GM19467 (cell line): Measurements from ENCODE around the gene ZNF174.

ENCODE experiments used
- ATAC-seq: cut with Tn5 transposase; IDR thresholded peaks from one replicate; pipeline ENCODE4 v1.9.1; 2021; ENCODE audit warnings: mild to moderate bottlenecking, moderate library complexity; ENCODE audit not compliant: unreplicated experiment

ZNF174 gene

DNA sequence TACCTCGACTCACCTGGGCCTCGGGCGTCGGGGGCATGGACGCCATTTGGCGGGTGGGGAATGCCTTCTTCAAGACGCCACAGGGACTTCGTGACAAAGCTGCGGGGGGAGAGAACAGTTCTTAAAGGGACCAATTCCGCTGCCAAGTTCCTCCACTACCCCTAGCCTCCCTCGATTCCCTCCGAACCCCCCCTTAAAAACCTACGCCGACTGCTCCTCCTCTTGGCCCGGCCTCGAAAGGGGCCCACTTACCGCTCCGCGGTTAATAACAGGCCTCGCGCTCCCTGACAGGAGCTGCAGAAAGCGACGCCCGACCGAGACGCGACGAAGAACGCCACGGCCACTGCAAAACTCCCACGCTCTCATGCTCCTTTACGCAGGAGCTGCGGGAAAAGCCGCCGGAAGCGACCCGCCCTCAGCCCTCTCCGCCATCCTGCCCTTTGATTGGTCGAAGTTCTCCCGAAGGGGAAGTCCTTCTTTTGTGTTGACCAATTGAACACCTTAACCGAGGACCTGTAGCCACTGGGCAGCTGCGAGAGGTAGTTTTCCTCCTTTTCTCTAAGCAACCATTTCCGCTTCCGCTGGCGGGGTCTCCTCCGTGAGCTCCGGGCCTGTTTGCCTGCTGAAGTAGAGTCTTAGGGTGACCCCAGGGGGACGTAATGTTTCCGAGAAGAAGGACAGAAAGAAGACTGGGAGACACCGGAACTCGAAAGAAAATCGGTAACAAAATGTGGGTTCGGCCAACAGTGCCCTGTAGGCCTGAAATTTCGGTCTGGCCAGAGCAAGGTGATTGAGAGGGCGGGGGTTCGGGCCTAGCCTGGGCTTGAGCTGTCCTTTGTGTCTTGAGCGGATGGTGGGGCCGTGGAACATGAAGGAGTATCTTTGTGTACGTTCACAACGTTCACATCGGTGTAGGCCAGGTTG lies 42.4 kb downstream of the ZNF174 start, which contains the start of the genes NAA60 and ZNF597:
Gene NAA60 (plus strand): TSS at position 573 of the 924 bp plus-strand sequence. CDS start 32,548 bp downstream, outside the sequence.
Gene ZNF597 (minus strand): TSS at position 397 of the 924 bp plus-strand sequence. CDS start 351 bp downstream, at position 46.
- ATAC-seq, result peak; percentile 83

DNA sequence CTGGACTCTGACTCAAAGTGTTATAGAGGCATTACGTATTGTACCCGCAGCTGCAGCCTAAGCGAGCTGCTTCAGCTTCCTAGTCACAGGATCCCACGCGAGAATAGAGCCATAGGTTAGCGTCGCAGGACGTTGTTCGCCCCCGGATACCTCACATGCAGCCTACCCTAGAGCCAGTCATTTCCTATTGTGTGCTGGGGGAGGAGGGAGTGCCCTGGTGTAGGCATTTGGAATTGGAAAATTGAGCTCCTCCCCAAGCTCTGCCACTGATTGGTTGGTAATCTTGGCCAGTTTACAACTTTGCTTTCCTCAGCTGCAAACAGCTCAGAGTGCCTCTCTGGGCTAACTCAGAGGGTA lies 43.0 kb downstream of the ZNF174 start:
- peak; percentile 22 for ATAC-seq

- ATAC-seq, result no peak
These were observed 53.1 kb downstream of the ZNF174 start for GRCh38 chr16:3454093-3454492.

DNA sequence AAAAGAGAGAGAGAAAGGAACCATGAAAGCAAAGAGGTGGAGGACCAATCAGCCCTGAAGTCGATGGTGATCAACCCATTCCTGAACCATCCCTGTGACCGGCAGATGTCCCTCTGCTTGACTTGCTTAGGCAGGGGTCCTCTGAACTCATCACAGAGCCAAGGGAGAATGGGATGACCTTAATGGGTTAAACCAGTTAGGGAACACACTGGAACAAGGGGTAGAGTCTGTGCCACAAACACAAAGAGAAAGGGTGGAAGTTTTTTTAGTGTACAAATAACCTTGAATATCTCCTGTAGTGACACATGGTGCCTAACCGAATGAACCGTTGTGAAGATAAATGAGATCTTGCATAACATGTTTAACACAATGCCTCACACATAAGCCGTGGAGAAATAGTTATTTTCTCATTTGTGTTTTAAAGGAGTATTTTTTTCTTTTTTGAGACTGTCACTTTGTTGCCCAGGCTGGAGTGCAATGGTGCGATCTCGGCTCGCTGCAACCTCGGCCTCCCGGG lies 53.7 kb downstream of the ZNF174 start:
- no peak for ATAC-seq

- peak; percentile 74 for ATAC-seq
These were observed 56.6 kb downstream of the ZNF174 start for GRCh38 chr16:3457434-3458252.

DNA sequence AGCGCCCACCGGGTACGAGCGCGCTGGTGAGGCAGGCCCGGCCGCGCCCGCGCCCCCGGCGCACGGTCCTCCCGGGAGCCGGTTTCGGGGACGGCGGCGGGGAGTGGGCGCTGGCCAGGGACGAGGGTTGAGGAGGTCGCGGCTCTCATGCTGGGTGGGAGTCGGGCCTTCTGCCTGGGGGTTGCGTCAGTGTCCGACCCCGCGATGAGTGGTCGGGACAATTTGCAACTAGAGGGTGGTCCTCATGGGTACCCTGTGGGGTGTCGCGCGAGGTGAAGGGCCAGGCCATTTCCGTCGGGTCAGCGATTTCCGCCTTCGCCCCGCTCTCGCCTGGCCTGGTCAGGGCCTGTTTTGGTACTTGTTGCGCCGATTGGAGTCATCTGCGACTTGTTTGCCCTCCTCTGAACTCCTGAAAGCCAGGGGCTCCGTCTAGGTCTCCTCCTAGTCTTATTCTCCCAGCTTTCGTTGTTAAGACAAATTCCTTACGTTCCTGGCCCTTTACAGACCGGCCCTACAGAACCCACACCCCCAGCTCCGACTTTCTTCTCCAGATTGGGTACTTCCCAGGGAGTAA lies 57.4 kb downstream of the ZNF174 start:
- peak; percentile 5 for ATAC-seq

GRCh38 chr16:3458852-3459361 lies 57.9 kb downstream of the ZNF174 start:
- peak; percentile 35 for ATAC-seq
